ELF-1 (cell line): Measurements from ENCODE around the gene TTC39B.

Source experiments
- DNase-seq: peaks from one replicate; pipeline ENCODE4 v3.0.0-alpha.2; 2016; ENCODE audit warnings: low read depth, low spot score

Gene TTC39B

GRCh38 chr9:15135164-15135792 is 171.7 kb downstream of the TTC39B start:
- peak; percentile 87 for DNase-seq

- DNase-seq = no peak
Measured at GRCh38 chr9:15133488-15133887, 173.5 kb downstream of the TTC39B start.

- DNase-seq = no peak
Measured at GRCh38 chr9:15132091-15132490, 174.9 kb downstream of the TTC39B start.

- DNase-seq = no peak
Measured at GRCh38 chr9:15131094-15131493, 175.9 kb downstream of the TTC39B start.

- no peak for DNase-seq
Measured at GRCh38 chr9:15127831-15128230, 179.2 kb downstream of the TTC39B start.

GRCh38 chr9:15121630-15122029 is 185.4 kb downstream of the TTC39B start:
- no peak for DNase-seq

GRCh38 chr9:15116130-15116580 is 190.9 kb downstream of the TTC39B start:
- DNase-seq = peak; percentile 59

- peak; percentile 28 for DNase-seq
Measured at GRCh38 chr9:15115702-15116101, 191.3 kb downstream of the TTC39B start.

GRCh38 chr9:15115041-15115440 is 192.0 kb downstream of the TTC39B start:
- DNase-seq = no peak
